BJ (cell line): ENCODE results near the gene ABI1. TPM values are rescaled to one million over a fixed set of nuclear protein-coding genes. Genes with fewer than 3 reads are reported as not detected.

Source experiments
- CTCF ChIA-PET: fragments of 350-600 bp; formaldehyde crosslinking; extraction: SDS; loops from one replicate; lab custom pipeline; 2021; ENCODE audit warnings: antibody characterized with exemption, inconsistent platforms; lab: Yijun Ruan, JAX
- POLR2A ChIA-PET: fragments of 300-600 bp; sonication (Branson Sonifier 250); formaldehyde crosslinking; extraction: SDS; loops from one replicate; lab custom pipeline; 2021; ENCODE audit warnings: antibody characterized with exemption; lab: Charles Lee
- DNase-seq: peaks from one replicate; pipeline ENCODE4 v3.0.0-alpha.2; 2011; ENCODE audit warnings: low read depth
- H3K27me3 ChIP-seq: 2 replicates; pipeline ENCODE4 v1.6.0; 2011; ENCODE audit warnings: low read length; ENCODE audit not compliant: control insufficient read depth, insufficient read depth
- H3K36me3 ChIP-seq: 2 replicates; pipeline ENCODE4 v1.5.1; 2011; ENCODE audit warnings: low read length; ENCODE audit not compliant: control insufficient read depth, insufficient read depth
- H3K4me3 ChIP-seq: 2 replicates; pipeline ENCODE4 v1.5.1; 2011; ENCODE audit warnings: low read depth, mild to moderate bottlenecking, control low read depth, low read length
- polyA plus RNA-seq: library from polyadenylated mRNA; depleted of rRNA; stranded (reverse); fragments of >200 nt; gene quantifications from 2 replicates; pipeline ENCODE4 v1.2.3, GENCODE V29; 2011
- TF ChIP-seq, protein P1 (sequence below): IDR thresholded peaks from 2 replicates; pipeline ENCODE4 v1.5.1; 2011; ENCODE audit warnings: low read depth, mild to moderate bottlenecking, control low read depth, inconsistent platforms, low read length, moderate library complexity; ENCODE audit not compliant: insufficient read depth

The ABI1 gene
- polyA plus RNA-seq, 1 experiment: 67.0 TPM

DNA sequence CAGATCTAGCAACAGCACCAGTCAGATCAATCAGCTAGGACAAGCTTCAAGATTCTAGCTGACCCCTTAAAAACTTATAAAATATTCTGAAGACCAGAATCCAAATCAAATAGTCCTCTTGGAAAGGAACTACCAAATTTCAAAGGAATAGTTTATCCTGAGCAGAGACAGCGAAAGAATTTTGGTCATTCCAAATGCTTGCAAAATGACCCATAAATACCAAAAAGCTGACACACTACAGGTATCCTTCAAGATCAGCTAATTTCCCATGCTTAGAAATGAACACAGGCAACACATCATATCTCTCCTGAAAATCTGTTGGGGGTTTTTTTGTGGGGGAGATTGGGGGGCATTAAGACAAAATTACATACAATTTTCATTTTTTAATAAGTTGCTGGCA is 84.5 kb downstream of the ABI1 start:
- ChIA-PET POLR2A (no interaction called here), CTCF (interaction anchor here (1.1 kb wide), 1 partner anchor 46 kb away, joined by 4 read pairs; no protein-coding TSS in a partner anchor)
- TF ChIP-seq, protein P1, sequence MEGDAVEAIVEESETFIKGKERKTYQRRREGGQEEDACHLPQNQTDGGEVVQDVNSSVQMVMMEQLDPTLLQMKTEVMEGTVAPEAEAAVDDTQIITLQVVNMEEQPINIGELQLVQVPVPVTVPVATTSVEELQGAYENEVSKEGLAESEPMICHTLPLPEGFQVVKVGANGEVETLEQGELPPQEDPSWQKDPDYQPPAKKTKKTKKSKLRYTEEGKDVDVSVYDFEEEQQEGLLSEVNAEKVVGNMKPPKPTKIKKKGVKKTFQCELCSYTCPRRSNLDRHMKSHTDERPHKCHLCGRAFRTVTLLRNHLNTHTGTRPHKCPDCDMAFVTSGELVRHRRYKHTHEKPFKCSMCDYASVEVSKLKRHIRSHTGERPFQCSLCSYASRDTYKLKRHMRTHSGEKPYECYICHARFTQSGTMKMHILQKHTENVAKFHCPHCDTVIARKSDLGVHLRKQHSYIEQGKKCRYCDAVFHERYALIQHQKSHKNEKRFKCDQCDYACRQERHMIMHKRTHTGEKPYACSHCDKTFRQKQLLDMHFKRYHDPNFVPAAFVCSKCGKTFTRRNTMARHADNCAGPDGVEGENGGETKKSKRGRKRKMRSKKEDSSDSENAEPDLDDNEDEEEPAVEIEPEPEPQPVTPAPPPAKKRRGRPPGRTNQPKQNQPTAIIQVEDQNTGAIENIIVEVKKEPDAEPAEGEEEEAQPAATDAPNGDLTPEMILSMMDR: no peak
- H3K4me3 ChIP-seq: no peak overlapping the region
- no peaks in the 10 kb centered on the region for H3K27me3 ChIP-seq
- DNase-seq: no peak
- no peaks in the 10 kb centered on the region for H3K36me3 ChIP-seq

DNA sequence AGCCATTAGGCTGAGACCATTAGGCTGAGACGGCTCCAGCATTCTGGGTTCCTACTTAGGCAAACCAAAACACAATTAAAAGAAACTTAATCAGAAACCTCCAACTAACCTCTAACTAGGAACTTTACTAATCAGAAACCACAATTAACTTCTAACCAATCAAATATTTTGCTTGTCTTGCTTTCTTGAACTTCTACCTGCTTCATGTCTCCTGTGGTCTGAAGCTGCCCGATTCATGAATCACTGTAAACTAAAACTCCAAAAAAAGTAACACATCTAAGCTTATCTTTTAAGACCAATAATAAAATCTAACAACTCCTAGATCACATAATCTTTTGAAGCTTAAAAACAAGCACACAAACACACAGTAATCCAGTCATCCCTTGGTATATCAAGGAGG is 87.1 kb downstream of the ABI1 start:
- TF ChIP-seq, protein P1: no peak
- H3K4me3 ChIP-seq: no peak overlapping the region
- POLR2A ChIA-PET: no interaction called here
- no peak for DNase-seq
- no peaks in the 10 kb centered on the region for H3K27me3 ChIP-seq
- CTCF ChIA-PET: no interaction called here
- no peaks in the 10 kb centered on the region for H3K36me3 ChIP-seq

DNA sequence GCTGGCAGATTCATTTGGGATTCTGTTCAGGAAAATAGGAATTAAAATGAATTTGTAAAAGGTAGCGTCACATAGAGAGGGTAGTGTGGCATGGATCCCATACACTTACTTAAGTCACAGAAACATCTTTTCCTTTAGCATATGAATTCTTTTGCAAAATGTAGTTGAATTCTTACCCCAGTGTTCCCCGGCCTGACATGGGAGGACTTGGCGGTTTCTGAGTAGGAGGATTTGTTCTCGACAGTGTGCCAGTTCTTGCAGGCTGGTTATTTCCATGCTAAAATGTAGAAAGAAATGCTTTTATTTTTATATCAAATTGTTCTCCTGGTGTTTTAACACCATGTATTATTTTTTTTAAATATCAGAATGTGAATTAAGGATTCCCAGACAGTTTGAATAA is 90.7 kb downstream of the ABI1 start:
- Histone ChIP-seq H3K4me3 (no peak overlapping the region), H3K36me3 (no peaks in the 10 kb centered on the region), H3K27me3 (no peaks in the 10 kb centered on the region)
- DNase-seq: no peak
- TF ChIP-seq, protein P1: no peak
- ChIA-PET CTCF (no interaction called here), POLR2A (no interaction called here)

GRCh38 chr10:26765549-26765948 is 95.2 kb downstream of the ABI1 start:
- Histone ChIP-seq H3K4me3 (no peak overlapping the region), H3K36me3 (no peaks in the 10 kb centered on the region), H3K27me3 (no peaks in the 10 kb centered on the region)
- POLR2A ChIA-PET: no interaction called here
- CTCF ChIA-PET: interaction anchor here (0.6 kb wide), 1 partner anchor 10 kb away, joined by 3 read pairs; no protein-coding TSS in a partner anchor
- TF ChIP-seq, protein P1: no peak
- DNase-seq: no peak

DNA sequence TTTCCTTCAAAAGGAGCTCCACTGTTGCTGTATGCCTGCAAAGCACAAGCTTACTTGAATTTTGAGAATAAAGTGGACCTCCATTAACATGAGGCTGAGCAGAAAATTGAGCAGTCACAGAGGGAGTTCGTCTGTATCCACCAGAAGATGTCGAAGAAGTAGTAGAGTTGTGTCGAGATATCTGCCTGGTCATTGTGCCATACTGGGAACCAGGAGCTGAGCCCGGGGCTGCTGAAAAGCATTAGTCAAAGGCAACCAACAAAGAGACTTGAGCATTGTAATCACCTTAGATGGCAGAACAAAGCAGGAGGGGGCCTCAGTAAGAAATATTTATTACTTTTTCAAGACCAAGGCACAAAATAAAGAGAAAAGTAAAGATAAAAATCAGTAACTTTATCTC is 101.8 kb downstream of the ABI1 start:
- no peak for DNase-seq
- Histone ChIP-seq H3K4me3 (no peak overlapping the region), H3K36me3 (no peaks in the 10 kb centered on the region), H3K27me3 (no peaks in the 10 kb centered on the region)
- CTCF ChIA-PET: interaction anchor here (1.2 kb wide), 1 partner anchor 32 kb away, joined by 3 read pairs; no protein-coding TSS in a partner anchor
- TF ChIP-seq, protein P1: no peak
- POLR2A ChIA-PET: no interaction called here
